Sigmoid colon (tissue), 3 donors: ENCODE results near the gene RFT1.

ENCODE experiments used
- POLR2A ChIP-seq, 2 donors: fragments of 450-650 bp; IDR thresholded peaks; one replicate each; pipeline ENCODE4 v1.6.1; 2016; ENCODE audit warnings: antibody characterized with exemption in 2 of 2, mild to moderate bottlenecking in 2 of 2, moderate library complexity in 2 of 2
- TF ChIP-seq, protein P1 (sequence below), 4 experiments: fragments of 450-650 bp in 3 of 4; fragments of 200-600 bp in 1 of 4; IDR thresholded peaks; one replicate each; pipeline ENCODE4 v1.5.1; 2016 to 2019; ENCODE audit warnings: antibody characterized with exemption in 4 of 4, mild to moderate bottlenecking in 3 of 4, moderate library complexity in 2 of 4

DNA sequence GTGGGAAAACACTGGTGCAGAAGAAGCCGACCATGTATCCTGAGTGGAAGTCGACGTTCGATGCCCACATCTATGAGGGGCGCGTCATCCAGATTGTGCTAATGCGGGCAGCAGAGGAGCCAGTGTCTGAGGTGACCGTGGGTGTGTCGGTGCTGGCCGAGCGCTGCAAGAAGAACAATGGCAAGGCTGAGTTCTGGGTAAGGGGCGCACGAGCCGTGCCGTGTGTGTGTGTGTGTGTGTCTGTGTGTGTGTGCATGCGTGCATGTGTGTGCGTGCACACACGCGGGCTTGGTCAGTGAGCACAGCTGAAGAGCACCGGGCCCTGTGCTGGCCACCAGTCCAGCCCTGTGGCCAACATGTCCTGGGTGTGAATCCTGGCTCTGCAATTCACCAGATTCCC lies 49.3 kb upstream of the RFT1 start:
- no peak for TF ChIP-seq POLR2A (IDR thresholded peaks at IDR 0.05)
- TF ChIP-seq, protein P1, sequence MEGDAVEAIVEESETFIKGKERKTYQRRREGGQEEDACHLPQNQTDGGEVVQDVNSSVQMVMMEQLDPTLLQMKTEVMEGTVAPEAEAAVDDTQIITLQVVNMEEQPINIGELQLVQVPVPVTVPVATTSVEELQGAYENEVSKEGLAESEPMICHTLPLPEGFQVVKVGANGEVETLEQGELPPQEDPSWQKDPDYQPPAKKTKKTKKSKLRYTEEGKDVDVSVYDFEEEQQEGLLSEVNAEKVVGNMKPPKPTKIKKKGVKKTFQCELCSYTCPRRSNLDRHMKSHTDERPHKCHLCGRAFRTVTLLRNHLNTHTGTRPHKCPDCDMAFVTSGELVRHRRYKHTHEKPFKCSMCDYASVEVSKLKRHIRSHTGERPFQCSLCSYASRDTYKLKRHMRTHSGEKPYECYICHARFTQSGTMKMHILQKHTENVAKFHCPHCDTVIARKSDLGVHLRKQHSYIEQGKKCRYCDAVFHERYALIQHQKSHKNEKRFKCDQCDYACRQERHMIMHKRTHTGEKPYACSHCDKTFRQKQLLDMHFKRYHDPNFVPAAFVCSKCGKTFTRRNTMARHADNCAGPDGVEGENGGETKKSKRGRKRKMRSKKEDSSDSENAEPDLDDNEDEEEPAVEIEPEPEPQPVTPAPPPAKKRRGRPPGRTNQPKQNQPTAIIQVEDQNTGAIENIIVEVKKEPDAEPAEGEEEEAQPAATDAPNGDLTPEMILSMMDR (IDR thresholded peaks at IDR 0.05): no peak
